NCI-H1417 treated with DMSO at 0.1 percent for 48 hours (cell line): ENCODE data around the gene HEG1.
"Not testable (repeated sequence)": the region's sequence is repeated elsewhere in the genome, so short reads cannot be mapped to it uniquely, and the experiment has no call there.

Experiments
- DNase-seq: peaks from one replicate; lab custom pipeline; 2025; lab: John Stamatoyannopoulos, UW

HEG1 gene

DNA sequence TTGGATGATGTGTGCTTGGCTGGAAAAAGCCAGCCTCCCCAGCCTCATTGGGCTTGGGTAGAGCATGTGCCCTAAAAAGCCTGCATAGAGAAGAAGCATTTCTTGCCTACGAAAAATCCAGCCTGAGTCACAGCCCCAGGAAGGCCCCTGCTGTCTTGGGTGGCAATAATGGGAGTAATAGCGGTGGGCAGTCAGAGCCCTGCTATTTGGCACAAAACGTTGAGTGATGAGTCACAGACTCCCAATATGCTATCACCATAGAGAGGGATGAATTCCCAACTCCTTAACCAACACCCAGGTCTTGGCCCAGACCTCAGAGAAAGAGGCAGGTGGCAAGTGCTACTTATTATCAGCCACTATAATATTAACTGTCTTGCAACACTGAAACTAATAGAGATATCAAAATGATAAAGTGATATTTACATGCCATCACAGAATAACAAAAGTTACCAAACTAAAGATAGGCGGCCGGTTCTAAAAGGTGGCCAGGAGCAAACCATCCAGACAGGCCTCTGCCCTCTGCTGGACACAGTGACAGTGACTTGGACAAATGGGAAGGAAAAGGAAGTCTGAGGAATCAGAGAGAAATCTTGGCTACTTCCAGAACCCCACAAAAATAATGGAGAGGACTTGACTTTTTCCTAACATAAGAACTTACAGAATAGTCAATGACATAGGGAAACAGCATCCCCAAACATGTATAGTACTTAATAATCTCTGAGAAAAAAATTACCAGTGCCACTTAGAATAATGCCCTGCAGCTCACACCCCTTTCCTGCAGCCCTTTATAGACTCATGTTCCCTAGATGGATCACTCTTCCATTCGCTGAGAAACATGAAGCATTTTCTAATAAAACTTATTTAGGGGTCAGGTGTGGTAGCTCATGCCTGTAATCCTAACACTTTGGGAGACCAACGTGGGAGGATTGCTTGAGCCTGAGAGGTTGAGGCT is 69.3 kb downstream of the HEG1 start:
- DNase-seq: no peak

GRCh38 chr3:124985349-124985748 is 70.4 kb downstream of the HEG1 start:
- no peak for DNase-seq

GRCh38 chr3:124984754-124985153 is 71.0 kb downstream of the HEG1 start:
- DNase-seq: no peak

GRCh38 chr3:124982855-124983254 is 72.9 kb downstream of the HEG1 start:
- no peak for DNase-seq

GRCh38 chr3:124981472-124981871 is 74.3 kb downstream of the HEG1 start:
- no peak for DNase-seq

DNA sequence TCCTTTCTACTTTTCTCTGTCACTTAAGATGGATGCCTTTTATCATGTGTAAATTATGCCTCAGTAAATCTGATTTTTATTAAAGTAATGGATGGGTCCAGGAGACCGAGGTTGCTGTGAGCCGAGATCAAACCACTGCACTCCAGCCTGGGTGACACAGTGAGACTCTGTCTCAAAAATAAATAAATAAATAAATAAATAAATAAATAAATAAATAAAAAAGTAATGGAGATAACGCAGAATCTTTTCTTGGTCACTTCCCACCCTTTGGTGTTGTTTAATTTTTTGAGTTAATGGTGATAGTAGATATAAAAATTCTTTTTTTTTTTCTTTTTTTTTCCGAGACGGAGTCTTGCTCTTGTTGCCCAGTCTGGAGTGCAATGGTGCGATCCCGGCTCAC is 77.2 kb downstream of the HEG1 start:
- no peak for DNase-seq

DNA sequence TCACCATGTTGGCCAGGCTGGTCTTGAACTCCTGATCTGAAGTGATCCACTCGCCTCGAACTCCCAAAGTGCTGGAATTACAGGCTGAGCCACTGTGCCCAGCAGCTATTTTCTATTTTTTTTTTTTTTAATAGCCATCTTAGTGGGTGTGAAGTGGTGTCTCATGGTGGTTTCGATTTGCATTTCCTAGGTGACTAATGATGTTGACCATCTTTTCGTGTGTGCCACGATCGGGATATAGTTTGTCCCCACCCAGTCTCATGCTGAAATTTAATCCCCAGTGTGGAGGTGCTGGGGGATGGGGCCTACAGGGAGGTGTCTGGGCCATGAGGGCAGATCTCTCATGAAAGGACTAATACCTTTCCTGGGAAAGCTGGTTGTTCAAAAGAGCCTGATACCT is 79.4 kb downstream of the HEG1 start:
- no peak for DNase-seq

DNA sequence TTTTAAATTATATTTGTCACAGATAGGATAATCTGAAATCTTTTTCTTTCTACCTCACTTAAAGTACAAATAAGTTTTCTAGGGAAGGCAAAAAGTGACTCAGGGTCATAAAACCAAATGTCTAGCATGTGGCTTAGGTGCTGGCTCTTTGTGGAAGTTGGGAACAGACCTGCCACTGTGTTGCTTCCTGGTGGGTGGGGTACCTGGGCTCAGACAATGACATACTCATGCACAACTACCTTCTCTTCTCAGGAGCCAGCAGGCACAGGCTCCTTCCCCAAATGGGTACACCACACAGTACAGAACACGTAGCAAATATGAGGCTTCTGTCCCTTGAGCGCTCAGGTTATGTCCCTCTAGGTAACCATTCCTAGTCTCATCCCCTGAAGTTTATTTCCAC is 81.1 kb downstream of the HEG1 start:
- no peak for DNase-seq

DNA sequence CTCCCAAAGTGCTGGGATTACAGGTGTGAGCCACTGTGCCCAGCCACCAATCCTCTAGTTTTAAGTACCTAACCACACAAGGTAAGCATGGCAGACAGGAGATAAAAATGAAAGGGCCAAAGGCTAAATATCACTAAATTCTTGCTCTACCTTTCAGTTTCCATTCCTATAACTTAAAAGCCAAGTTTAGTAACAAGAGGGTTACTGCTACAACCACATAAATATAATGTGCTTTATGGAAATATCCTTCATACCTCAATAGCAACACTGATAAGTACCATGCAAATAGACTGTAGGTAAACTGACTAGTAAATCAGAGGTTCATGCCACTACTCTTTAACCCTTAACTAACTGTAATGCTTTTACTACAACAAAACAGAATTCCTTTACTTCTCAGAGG is 82.5 kb downstream of the HEG1 start:
- no peak for DNase-seq

DNA sequence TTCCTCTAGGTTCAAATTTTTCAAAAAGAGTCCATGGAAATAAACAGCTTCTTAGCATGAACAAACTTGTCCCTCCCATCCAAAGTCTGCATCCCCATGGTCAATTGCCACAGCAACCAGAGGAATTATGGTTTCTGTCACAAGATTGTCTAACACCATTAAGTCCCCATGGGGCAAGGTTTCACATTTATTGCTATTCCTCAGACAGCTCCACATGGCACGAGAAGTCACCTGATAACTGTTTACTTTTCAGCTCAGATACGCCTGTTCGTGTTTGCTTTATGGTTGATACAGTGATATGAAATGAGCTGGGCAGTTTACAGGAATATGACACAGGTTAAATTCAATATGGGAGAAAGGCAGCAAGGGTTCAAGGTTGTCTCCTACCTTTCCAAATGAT is 83.3 kb downstream of the HEG1 start:
- DNase-seq: no peak

DNA sequence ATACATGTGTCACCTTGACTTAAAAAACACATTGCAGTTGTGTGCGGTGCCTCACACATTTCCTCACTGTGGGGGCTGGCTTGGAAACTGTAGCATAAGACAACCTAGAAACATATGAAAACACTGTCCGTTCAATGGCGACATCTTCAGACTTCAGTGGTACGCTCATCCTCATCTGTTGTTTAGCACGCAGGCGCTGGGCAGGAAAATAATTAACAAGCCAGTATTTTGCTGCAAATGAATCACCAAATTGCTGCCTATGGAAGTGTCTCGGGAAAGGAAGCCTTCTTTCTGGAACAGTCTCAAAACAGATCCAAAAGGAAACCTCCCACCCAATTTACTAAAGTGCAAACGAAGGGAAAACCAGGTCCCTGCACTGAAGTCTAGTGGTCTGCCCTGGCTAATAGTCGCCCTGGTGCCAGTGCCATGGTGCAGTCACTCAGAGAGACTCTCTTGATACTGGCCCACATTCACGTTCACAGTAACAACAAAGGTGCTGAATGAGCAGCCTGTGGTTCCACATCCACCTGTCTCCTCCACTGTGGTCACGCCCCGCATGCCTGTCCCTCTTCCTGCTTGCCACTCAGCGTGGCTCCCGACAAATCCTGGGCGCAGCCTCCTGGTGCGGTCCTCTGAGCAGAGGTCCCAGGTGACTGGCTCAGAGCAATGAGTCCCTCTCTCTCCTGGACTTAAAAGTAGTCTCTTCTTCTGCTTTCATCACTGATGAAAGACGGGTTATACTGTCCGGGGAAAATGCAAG is 85.7 kb downstream of the HEG1 start:
- no peak for DNase-seq

DNA sequence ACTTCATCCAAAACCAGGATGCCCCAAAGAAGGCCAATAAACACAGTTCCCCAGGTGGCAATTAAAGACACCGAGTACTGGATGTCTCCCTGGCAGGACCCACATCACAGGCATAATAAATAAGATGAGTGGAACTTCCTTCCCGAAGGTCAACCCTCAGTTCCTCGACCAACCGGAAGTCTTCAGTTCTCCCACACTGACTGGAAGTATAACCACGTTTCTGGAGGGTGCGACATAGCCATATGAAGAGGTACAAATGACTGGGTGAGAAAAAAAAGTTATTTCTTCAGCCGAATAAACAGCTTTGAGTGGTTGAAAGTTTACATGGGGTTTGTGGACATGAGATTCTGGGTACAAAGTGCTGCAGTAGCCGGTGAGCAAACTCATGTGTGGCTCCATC is 86.6 kb downstream of the HEG1 start:
- no peak for DNase-seq

DNA sequence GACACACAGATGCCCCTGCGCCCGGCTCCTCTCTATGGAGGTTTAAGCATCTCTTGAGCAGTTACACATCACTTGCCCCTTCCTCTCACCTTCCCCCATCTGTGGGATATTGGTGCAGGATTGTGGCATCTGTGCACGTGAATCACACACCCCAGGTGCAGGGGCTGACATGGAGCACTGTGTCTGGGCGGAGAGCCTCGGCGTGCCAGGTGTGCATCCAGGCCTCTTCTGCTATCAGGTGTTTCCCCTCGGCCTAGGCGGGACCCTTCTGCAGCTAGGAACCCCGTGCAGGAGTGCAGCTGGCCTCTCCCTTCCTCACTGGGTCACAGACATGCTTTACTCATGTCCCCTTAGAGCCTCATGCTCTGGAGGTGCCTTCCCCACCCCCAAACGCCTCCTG is 87.8 kb downstream of the HEG1 start:
- DNase-seq: no peak

DNA sequence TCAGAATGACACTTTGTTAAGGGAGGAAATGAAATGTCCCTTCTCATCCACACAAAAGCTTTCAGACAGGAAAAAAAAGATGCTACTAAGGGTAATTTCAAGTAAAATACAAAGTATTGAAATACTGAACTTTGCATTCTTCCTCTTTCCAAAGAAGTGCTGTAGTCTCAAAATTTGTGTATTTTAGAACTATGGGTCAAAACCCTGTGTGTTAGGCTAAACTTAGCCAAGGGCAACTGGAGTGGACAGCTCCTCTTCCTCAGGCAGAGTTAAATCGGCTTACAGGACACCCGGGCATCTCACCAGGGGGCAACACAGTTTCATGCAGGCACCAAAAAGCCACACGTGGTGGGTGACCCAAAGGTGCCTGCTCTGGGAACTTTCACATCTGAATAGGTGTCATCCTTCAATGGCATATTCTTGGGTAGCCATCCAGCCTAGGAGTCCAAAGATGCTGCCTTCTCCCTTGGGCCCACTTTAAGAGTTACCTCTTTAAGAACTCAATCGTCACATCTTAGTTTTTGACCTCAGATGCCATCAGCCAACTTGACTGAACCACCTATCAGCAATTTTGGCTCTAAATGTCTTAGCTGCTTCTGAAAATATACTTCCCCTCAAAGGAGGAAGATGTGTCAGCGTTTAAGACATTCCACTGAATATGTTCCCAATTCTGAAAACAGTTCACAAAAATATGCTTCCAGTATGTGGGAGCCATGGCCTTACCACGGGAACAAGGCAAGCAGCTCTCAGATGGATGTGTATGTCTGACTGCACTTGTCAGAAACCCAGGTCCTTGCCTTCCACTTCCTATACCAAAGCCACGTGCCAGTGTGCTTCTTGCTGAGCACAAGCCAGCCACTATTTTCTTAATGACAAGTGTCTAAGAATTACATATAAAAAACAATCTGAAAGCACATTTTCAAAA is 89.0 kb downstream of the HEG1 start:
- DNase-seq: no peak

GRCh38 chr3:124965413-124965812 is 90.4 kb downstream of the HEG1 start:
- no peak for DNase-seq

DNA sequence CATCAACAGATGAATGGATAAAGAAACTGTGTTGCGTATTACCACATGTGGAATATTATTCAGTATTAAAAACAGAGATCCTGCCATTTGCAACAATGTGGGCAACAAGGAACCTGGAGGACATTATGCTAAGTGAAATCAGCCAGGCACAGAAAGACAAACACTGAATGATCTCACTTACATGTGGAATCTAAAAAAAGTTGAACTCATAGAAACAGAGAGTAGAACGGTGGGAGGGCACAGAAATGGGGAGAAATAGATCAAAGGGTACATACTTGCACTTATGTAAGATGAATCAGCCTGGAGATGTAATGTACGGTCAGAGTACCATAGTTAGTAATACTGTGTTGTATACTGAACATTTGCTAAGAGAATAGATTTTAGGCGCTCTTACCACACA is 91.4 kb downstream of the HEG1 start:
- no peak for DNase-seq

- no peak for DNase-seq
Measured at GRCh38 chr3:124963755-124964154, 92.0 kb downstream of the HEG1 start.

- DNase-seq: no peak
Measured at GRCh38 chr3:124962403-124962940, 93.3 kb downstream of the HEG1 start.

DNA sequence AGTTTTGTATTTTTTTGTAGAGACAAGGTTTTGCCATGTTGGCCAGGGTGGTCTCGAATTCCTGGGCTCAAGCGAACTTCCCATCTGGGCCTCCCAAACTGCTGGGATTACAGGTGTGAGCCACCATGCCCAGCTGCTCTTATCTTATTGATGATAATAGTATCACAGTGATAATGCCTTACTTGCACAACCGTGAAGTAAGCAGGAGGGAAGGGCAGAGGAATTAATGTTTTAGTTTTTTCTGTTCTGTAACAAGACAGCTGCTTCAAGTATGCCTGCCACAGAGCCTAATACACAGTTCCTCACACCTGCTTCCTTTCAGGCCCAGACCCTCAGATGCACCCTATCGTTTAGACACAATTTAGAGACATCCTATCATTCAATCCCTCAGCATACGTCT is 95.1 kb downstream of the HEG1 start:
- DNase-seq: no peak

DNA sequence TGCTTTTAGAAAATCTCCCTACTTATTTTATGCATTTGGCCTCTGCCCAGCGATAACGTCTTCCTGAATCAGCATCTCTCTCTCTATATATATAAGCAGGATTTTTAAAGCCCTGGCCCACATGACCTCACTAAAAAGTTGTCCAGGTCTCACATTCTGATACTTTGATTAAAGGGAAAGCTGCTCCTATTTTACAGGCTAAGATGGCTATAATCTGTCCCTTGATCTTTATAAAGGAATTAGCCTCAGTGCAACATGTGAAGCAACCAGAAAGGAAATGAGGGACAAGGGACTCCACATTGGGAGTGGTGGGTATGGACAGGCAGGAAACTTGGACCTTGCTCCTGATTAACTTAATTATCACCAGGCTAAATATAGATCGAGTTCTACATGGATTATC is 95.7 kb downstream of the HEG1 start:
- no peak for DNase-seq

DNA sequence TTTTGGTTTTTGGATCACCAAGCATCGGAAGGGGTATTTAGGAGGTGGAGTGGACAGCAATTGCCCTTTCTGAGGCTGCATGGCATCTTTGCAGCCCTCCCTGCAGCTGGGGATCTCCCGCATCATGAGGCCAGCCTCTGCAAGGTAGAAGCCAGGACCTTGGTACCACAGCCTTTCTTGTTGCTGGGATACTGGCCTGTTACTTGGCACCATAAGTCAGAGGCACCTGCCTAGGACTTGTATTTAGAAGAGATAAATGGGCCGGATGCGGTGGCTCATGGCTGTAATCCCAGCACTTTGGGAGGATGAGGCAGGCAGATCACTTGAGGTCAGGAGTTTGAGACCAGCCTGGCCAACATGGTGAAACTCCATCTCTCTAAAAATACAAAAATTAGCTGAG is 97.8 kb downstream of the HEG1 start:
- not testable (repeated sequence) for DNase-seq

- DNase-seq: no peak
Measured at GRCh38 chr3:124952282-124952855, 103.4 kb downstream of the HEG1 start.
